Skin of body (tissue), 2 donors: ENCODE measurements around the gene KCTD21. TPM values are rescaled to one million over a fixed set of nuclear protein-coding genes. Genes with fewer than 3 reads are reported as not detected.

Experiments used
- DNase-seq: peaks from one replicate; lab custom pipeline; 2025; lab: John Stamatoyannopoulos, UW
- total RNA-seq: library from RNA; depleted of rRNA; stranded (reverse); fragments of >200 nt; gene quantifications from one replicate; pipeline ENCODE4 v1.2.3, GENCODE V29; 2014

KCTD21 gene
- total RNA-seq, 1 donor from 2014 or later = 3.1 TPM

- no peak for DNase-seq
Observed at GRCh38 chr11:78202733-78203167, 14.3 kb upstream of the KCTD21 start.

GRCh38 chr11:78201096-78201818, 12.8 kb upstream of the KCTD21 start:
- DNase-seq = no peak

- no peak for DNase-seq
Observed at GRCh38 chr11:78200553-78200952, 12.1 kb upstream of the KCTD21 start.

GRCh38 chr11:78200061-78200460, 11.6 kb upstream of the KCTD21 start:
- DNase-seq = no peak

- no peak for DNase-seq
Observed at GRCh38 chr11:78199653-78200015, 11.2 kb upstream of the KCTD21 start.

GRCh38 chr11:78199015-78199652, 10.7 kb upstream of the KCTD21 start:
- DNase-seq = no peak

GRCh38 chr11:78197816-78198215, 9.4 kb upstream of the KCTD21 start:
- no peak for DNase-seq

GRCh38 chr11:78196661-78197091, 8.2 kb upstream of the KCTD21 start:
- DNase-seq = no peak

GRCh38 chr11:78195917-78196560, 7.6 kb upstream of the KCTD21 start:
- DNase-seq = no peak

GRCh38 chr11:78194490-78194889, 6.1 kb upstream of the KCTD21 start:
- no peak for DNase-seq

- no peak for DNase-seq
Observed at GRCh38 chr11:78193806-78194205, 5.4 kb upstream of the KCTD21 start.

GRCh38 chr11:78192911-78193351, 4.5 kb upstream of the KCTD21 start:
- no peak for DNase-seq

- no peak for DNase-seq
Observed at GRCh38 chr11:78192223-78192719, 3.8 kb upstream of the KCTD21 start.

GRCh38 chr11:78190871-78191538, 2.6 kb upstream of the KCTD21 start:
- DNase-seq = no peak

- DNase-seq = no peak
Observed at GRCh38 chr11:78190374-78190773, 1.9 kb upstream of the KCTD21 start.

- DNase-seq = no peak
Observed at GRCh38 chr11:78189851-78190250, 1.4 kb upstream of the KCTD21 start.

GRCh38 chr11:78189174-78189724, 823 bp upstream of the KCTD21 start:
- DNase-seq = no peak

- DNase-seq = no peak
Observed at GRCh38 chr11:78187366-78188285, 800 bp downstream of the KCTD21 start.

GRCh38 chr11:78181185-78181584, 7.2 kb downstream of the KCTD21 start:
- peak; percentile 38 for DNase-seq

GRCh38 chr11:78180751-78181150, 7.7 kb downstream of the KCTD21 start:
- no peak for DNase-seq
